Suprapubic skin (tissue), 4 donors: ENCODE results near the gene TLR4. TPM values are rescaled to one million over a fixed set of nuclear protein-coding genes. Genes with fewer than 3 reads are reported as not detected.

Source experiments
- DNase-seq, 2 donors: peaks; one replicate each; pipeline ENCODE4 v3.0.0-alpha.2; 2019; ENCODE audit warnings: low spot score in 2 of 2
- H3K27ac ChIP-seq: fragments of 200-600 bp; sonication (generic); one replicate; pipeline ENCODE4 v1.5.1; 2019
- H3K27me3 ChIP-seq: fragments of 200-600 bp; sonication (generic); one replicate; pipeline ENCODE4 v1.5.1; 2019
- H3K36me3 ChIP-seq: fragments of 200-600 bp; sonication (generic); one replicate; pipeline ENCODE4 v1.5.1; 2019
- H3K4me1 ChIP-seq: fragments of 200-600 bp; sonication (generic); one replicate; pipeline ENCODE4 v1.5.1; 2019
- H3K4me3 ChIP-seq: fragments of 200-600 bp; sonication (generic); one replicate; pipeline ENCODE4 v1.5.1; 2019; ENCODE audit warnings: mild to moderate bottlenecking
- H3K9me3 ChIP-seq: fragments of 200-600 bp; sonication (generic); one replicate; pipeline ENCODE4 v1.5.1; 2019
- EP300 ChIP-seq: sonication (generic); formaldehyde crosslinking; IDR thresholded peaks from one replicate; pipeline ENCODE4 v1.6.1; 2017; ENCODE audit warnings: antibody characterized with exemption
- POLR2A ChIP-seq, 2 donors: fragments of 450-650 bp; IDR thresholded peaks; one replicate each; pipeline ENCODE4 v1.6.1; 2017; ENCODE audit warnings: antibody characterized with exemption in 2 of 2, mild to moderate bottlenecking in 2 of 2, moderate library complexity in 2 of 2
- POLR2AphosphoS5 ChIP-seq, 3 donors: sonication (generic); formaldehyde crosslinking; IDR thresholded peaks; one replicate each; pipeline ENCODE4 v1.6.1; 2017; ENCODE audit warnings: antibody characterized with exemption in 3 of 3
- WGBS: methylation state at CpG from one replicate; pipeline ENCODE4 v1.1.5; 2018; 5-methylcytosine and 5-hydroxymethylcytosine counted together
- total RNA-seq, 4 donors: library from RNA; depleted of rRNA; stranded (reverse); fragments of >200 nt; gene quantifications; one replicate each; pipeline ENCODE4 v1.1.0, GENCODE V29; 2016
- TF ChIP-seq, protein P1 (sequence below), 2 donors: fragments of 200-600 bp in 1 of 2; fragments of 450-650 bp in 1 of 2; sonication (generic) in 1 of 2; IDR thresholded peaks; one replicate each; pipeline ENCODE4 v1.5.1; 2016 to 2019; ENCODE audit warnings: antibody characterized with exemption in 2 of 2, mild to moderate bottlenecking in 1 of 2, moderate library complexity in 1 of 2

The TLR4 gene
- total RNA-seq, 4 donors from 2014 or later, result 3.4 to 10.5 (median 6.5) TPM

GRCh38 chr9:117703537-117703936 is 666 bp upstream of the TLR4 start:
- Histone ChIP-seq H3K27me3 (no peaks in the 10 kb centered on the region), H3K27ac (peak overlapping the region; percentile 86), H3K4me3 (peak overlapping the region; percentile 46), H3K4me1 (peaks cover 4% of the 10 kb centered on the region), H3K36me3 (no peaks in the 10 kb centered on the region), H3K9me3 (no peaks in the 10 kb centered on the region)
- no peak for TF ChIP-seq POLR2A (IDR thresholded peaks at IDR 0.05)
- TF ChIP-seq, protein P1, sequence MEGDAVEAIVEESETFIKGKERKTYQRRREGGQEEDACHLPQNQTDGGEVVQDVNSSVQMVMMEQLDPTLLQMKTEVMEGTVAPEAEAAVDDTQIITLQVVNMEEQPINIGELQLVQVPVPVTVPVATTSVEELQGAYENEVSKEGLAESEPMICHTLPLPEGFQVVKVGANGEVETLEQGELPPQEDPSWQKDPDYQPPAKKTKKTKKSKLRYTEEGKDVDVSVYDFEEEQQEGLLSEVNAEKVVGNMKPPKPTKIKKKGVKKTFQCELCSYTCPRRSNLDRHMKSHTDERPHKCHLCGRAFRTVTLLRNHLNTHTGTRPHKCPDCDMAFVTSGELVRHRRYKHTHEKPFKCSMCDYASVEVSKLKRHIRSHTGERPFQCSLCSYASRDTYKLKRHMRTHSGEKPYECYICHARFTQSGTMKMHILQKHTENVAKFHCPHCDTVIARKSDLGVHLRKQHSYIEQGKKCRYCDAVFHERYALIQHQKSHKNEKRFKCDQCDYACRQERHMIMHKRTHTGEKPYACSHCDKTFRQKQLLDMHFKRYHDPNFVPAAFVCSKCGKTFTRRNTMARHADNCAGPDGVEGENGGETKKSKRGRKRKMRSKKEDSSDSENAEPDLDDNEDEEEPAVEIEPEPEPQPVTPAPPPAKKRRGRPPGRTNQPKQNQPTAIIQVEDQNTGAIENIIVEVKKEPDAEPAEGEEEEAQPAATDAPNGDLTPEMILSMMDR (IDR thresholded peaks at IDR 0.05), result no peak
- TF ChIP-seq POLR2AphosphoS5 (IDR thresholded peaks at IDR 0.05), result no peak
- no peak for TF ChIP-seq EP300
- 77% methylated on average over 3 of the region's 3 CpGs for WGBS
- no peak for DNase-seq

GRCh38 chr9:117704597-117704996 is 394 bp downstream of the TLR4 start:
- Histone ChIP-seq H3K27me3 (no peaks in the 10 kb centered on the region), H3K4me3 (peak overlapping the region; percentile 46), H3K9me3 (no peaks in the 10 kb centered on the region), H3K27ac (peak overlapping the region; percentile 86), H3K4me1 (peaks cover 4% of the 10 kb centered on the region), H3K36me3 (no peaks in the 10 kb centered on the region)
- 76% methylated on average over 1 of the region's 1 CpG for WGBS
- no peak for DNase-seq
- TF ChIP-seq, protein P1 (IDR thresholded peaks at IDR 0.05), result no peak
- TF ChIP-seq EP300 (no peak), POLR2AphosphoS5 (IDR thresholded peaks at IDR 0.05) (no peak), POLR2A (IDR thresholded peaks at IDR 0.05) (no peak)

DNA sequence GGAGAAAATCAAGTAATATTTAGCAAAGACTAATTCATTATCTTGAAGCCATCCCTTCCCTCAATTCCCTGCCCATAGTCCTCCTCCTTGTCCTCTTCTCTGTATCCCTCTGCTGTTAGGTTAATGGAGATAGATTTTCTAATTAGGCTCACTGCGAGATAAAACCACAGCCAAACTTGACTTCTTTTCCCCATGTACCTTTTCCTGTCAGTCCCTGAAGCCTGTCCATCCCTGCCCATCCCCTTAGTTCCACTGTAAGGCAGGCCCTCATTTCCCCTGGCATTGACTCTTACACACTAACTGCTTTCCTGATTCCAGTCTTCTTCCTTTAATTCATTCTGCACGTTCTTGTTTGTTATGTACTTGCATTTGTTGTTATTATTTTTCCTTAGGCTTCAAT is 1.2 kb downstream of the TLR4 start:
- Histone ChIP-seq H3K27ac (peak overlapping the region; percentile 86), H3K9me3 (no peaks in the 10 kb centered on the region), H3K4me3 (peak overlapping the region; percentile 46), H3K36me3 (no peaks in the 10 kb centered on the region), H3K4me1 (peaks cover 4% of the 10 kb centered on the region), H3K27me3 (no peaks in the 10 kb centered on the region)
- no peak for DNase-seq
- TF ChIP-seq, protein P1 (IDR thresholded peaks at IDR 0.05), result no peak
- no peak for TF ChIP-seq POLR2AphosphoS5 (IDR thresholded peaks at IDR 0.05)
- no peak for TF ChIP-seq EP300
- no peak for TF ChIP-seq POLR2A (IDR thresholded peaks at IDR 0.05)
- WGBS, result 61% methylated on average over 2 of the region's 2 CpGs

DNA sequence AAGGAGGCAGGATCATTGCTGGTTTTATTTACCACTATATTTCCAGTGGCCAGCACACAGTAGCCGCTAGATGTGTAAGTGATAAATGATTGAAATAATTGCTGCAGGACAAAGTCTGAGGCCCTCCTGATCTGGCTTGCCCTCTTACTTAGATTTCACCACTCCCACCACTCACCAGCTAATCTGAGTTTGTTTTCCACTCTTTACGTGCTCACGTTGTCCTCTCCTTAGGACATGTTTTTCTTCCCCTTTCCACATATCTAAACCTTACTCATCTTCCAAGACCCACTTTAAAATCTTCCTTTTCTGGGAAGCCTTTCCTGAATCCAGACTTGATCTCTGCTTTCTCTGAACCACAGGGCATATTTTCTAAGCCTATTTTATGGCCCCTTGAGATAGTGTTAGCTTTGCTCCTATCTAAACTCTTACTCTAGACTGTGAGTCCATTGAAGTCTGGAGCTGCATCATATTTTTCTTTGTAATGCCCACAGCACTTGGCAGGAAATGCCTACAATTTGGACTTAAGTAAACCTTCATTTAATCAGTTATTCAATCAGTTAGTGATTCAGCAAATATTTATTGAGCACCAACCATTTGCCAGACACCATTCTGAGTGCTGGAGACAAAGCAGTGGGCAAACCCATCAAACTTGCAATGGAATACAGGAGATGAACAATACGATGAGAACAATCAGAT is 2.4 kb downstream of the TLR4 start:
- Histone ChIP-seq H3K4me3 (peak overlapping the region; percentile 46), H3K9me3 (no peaks in the 10 kb centered on the region), H3K27me3 (no peaks in the 10 kb centered on the region), H3K27ac (peak overlapping the region; percentile 11), H3K36me3 (peaks cover 3% of the 10 kb centered on the region), H3K4me1 (peaks cover 4% of the 10 kb centered on the region)
- 70% methylated on average over 4 of the region's 4 CpGs for WGBS
- DNase-seq, result no peak
- TF ChIP-seq, protein P1 (IDR thresholded peaks at IDR 0.05), result no peak
- TF ChIP-seq EP300, result no peak
- TF ChIP-seq POLR2AphosphoS5 (IDR thresholded peaks at IDR 0.05), result no peak
- TF ChIP-seq POLR2A (IDR thresholded peaks at IDR 0.05), result no peak

- H3K27me3 ChIP-seq, result no peaks in the 10 kb centered on the region
- H3K9me3 ChIP-seq, result no peaks in the 10 kb centered on the region
- peaks cover 3% of the 10 kb centered on the region for H3K36me3 ChIP-seq
- WGBS, result 67% methylated on average over 1 of the region's 1 CpG
- no peak overlapping the region for H3K27ac ChIP-seq
- TF ChIP-seq POLR2A (IDR thresholded peaks at IDR 0.05) (no peak), EP300 (no peak), POLR2AphosphoS5 (IDR thresholded peaks at IDR 0.05) (no peak)
- TF ChIP-seq, protein P1 (IDR thresholded peaks at IDR 0.05), result no peak
- peaks cover 4% of the 10 kb centered on the region for H3K4me1 ChIP-seq
- DNase-seq, result no peak
- H3K4me3 ChIP-seq, result peak overlapping the region; percentile 46
These were observed 3.4 kb downstream of the TLR4 start for GRCh38 chr9:117707561-117707960.
